PFSK-1 (cell line): ENCODE results near the gene YARS1.

Experiments
- POLR2AphosphoS5 ChIP-seq: IDR thresholded peaks from 2 replicates; pipeline ENCODE4 v1.6.1; 2012; ENCODE audit warnings: low read depth, mild to moderate bottlenecking, control low read depth, low read length, moderate library complexity
- REST ChIP-seq, 2 experiments: IDR thresholded peaks; 2 replicates each; pipeline versions ENCODE4 v1.6.1 to v1.8.0; 2011 to 2012; ENCODE audit warnings: low read depth in 2 of 2, low read length in 2 of 2, control low read depth in 1 of 2, inconsistent platforms in 1 of 2, mild to moderate bottlenecking in 1 of 2, moderate library complexity in 1 of 2; ENCODE audit not compliant: insufficient read depth in 1 of 2
- SIN3A ChIP-seq: IDR thresholded peaks from 2 replicates; pipeline ENCODE4 v1.6.1; 2012; ENCODE audit warnings: mild to moderate bottlenecking, low read length, moderate library complexity, borderline replicate concordance; ENCODE audit not compliant: insufficient read depth

GRCh38 chr1:32755810-32756159, 61.4 kb downstream of the YARS1 start:
- TF ChIP-seq REST (IDR thresholded peaks at IDR 0.05; ENCODE audit: insufficient read depth in 1 of 2, low read depth in 2 of 2, low read length in 2 of 2) = no peak
- TF ChIP-seq SIN3A = no peak
- no peak for TF ChIP-seq POLR2AphosphoS5
